GM18498 (cell line): ENCODE results near the gene DISP2.
A peak's percentile ranks its signal among the peaks of the same experiment; 100 is the strongest.

ENCODE experiments used
- ATAC-seq: cut with Tn5 transposase; IDR thresholded peaks from one replicate; pipeline ENCODE4 v1.9.1; 2021; ENCODE audit warnings: mild to moderate bottlenecking, moderate library complexity; ENCODE audit not compliant: unreplicated experiment

Gene DISP2

GRCh38 chr15:40382580-40383456 lies 24.8 kb downstream of the DISP2 start, which contains the start of gene KNSTRN:
Gene KNSTRN (plus strand): TSS chr15:40382721. CDS start chr15:40382836, 115 bp downstream.
- ATAC-seq, result peak; percentile 90

GRCh38 chr15:40386480-40386879 lies 28.5 kb downstream of the DISP2 start:
- ATAC-seq, result no peak

- no peak for ATAC-seq
Observed at GRCh38 chr15:40388941-40389823, 31.2 kb downstream of the DISP2 start.

GRCh38 chr15:40389824-40390595 lies 32.0 kb downstream of the DISP2 start:
- ATAC-seq, result no peak

- ATAC-seq, result no peak
Observed at GRCh38 chr15:40392986-40393948, 35.2 kb downstream of the DISP2 start.

GRCh38 chr15:40397688-40398412 lies 39.8 kb downstream of the DISP2 start:
- no peak for ATAC-seq

- peak; percentile 71 for ATAC-seq
Observed at GRCh38 chr15:40398413-40398873, 40.4 kb downstream of the DISP2 start.

- no peak for ATAC-seq
Observed at GRCh38 chr15:40399370-40399769, 41.4 kb downstream of the DISP2 start.

GRCh38 chr15:40405501-40406381 lies 47.7 kb downstream of the DISP2 start, which contains the start of gene IVD:
Gene IVD (plus strand): TSS chr15:40405795. CDS start chr15:40405828, 33 bp downstream.
- peak; percentile 94 for ATAC-seq

- no peak for ATAC-seq
Observed at GRCh38 chr15:40407330-40407990, 49.4 kb downstream of the DISP2 start.

GRCh38 chr15:40409366-40409765 lies 51.3 kb downstream of the DISP2 start:
- peak; percentile 35 for ATAC-seq

GRCh38 chr15:40410476-40410875 lies 52.5 kb downstream of the DISP2 start:
- ATAC-seq, result no peak

GRCh38 chr15:40412095-40412759 lies 54.2 kb downstream of the DISP2 start:
- ATAC-seq, result no peak

GRCh38 chr15:40413036-40413435 lies 55.0 kb downstream of the DISP2 start:
- ATAC-seq, result no peak

GRCh38 chr15:40414816-40415215 lies 56.8 kb downstream of the DISP2 start:
- ATAC-seq, result no peak

- ATAC-seq, result no peak
Observed at GRCh38 chr15:40415226-40415625, 57.2 kb downstream of the DISP2 start.

- no peak for ATAC-seq
Observed at GRCh38 chr15:40416056-40416455, 58.0 kb downstream of the DISP2 start.
